ENCODE data around the gene AMDHD1. TPM values are rescaled to one million over a fixed set of nuclear protein-coding genes. Genes with fewer than 3 reads are reported as not detected.

AMDHD1 gene
- total RNA-seq, 1 donor: not detected

DNA sequence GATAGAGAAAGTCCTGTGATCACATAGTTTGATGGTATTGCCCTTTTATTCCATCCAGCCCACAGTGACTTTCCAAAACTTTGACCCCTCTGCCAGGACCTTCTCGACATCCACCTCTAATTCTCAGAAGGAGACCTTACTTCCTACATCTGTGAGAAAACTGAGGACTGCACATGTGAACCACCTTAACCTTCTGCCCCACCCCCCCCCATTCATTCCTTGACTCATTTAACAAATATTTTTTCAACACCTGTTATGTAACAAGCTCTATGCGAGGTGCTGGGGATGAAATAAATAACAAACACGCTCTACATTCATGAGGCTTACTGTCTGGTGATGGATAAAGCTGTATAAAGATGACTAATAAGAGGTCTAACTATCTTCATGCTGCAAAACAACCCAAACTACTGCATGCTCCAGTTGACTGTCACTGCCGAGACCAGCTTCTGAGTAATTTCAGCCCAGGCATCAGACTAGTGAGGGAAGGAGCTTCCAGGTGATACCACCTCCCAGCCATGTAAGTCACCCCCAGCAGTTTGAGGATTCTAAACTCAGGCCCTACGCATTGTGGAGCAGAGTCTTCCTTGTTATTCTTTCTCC lies 54.9 kb downstream of the AMDHD1 start:
- TF ChIP-seq, protein P1, sequence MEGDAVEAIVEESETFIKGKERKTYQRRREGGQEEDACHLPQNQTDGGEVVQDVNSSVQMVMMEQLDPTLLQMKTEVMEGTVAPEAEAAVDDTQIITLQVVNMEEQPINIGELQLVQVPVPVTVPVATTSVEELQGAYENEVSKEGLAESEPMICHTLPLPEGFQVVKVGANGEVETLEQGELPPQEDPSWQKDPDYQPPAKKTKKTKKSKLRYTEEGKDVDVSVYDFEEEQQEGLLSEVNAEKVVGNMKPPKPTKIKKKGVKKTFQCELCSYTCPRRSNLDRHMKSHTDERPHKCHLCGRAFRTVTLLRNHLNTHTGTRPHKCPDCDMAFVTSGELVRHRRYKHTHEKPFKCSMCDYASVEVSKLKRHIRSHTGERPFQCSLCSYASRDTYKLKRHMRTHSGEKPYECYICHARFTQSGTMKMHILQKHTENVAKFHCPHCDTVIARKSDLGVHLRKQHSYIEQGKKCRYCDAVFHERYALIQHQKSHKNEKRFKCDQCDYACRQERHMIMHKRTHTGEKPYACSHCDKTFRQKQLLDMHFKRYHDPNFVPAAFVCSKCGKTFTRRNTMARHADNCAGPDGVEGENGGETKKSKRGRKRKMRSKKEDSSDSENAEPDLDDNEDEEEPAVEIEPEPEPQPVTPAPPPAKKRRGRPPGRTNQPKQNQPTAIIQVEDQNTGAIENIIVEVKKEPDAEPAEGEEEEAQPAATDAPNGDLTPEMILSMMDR (IDR thresholded peaks at IDR 0.05; ENCODE audit: insufficient read depth, low read depth, low read length): no peak
- DNase-seq (ENCODE audit: low read depth): no peak
- no peak overlapping the region for H3K4me3 ChIP-seq (ENCODE audit: low read depth, low read length)

DNA sequence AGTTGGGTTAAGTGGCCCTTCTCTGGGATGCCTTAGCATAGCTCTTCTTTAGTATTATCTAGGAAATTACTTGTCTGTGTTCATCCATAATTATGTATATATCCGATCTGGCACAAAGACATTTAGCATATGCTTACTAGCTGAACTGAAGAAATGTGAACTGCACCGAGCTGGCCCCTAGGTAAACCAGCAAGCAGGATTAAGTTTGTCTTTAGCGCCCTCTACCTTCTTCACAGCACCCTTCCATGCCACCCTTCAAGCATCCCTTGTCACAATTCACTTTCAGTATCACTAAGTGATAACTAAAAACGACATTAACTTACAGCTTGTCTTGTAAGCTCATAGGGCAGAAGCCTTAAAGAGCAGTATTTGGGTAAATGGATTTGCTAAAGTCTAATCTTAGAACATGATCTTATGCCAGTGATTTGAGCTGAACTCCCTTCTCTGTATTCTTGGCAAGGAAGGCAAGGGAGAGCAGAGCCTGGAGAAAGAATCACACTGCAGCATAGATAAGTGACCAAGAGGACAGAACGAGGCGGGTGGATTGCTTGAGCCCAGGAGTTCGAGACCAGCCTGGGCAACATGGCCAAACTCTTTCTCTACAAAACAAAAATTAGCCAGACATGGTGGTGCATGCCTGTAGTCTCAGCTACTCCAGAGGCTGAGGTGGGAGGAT lies 55.6 kb downstream of the AMDHD1 start:
- peak; percentile 68 for DNase-seq (ENCODE audit: low read depth)
- TF ChIP-seq, protein P1 (IDR thresholded peaks at IDR 0.05; ENCODE audit: insufficient read depth, low read depth, low read length): peak; percentile 75
- H3K4me3 ChIP-seq (ENCODE audit: low read depth, low read length): no peak overlapping the region

DNA sequence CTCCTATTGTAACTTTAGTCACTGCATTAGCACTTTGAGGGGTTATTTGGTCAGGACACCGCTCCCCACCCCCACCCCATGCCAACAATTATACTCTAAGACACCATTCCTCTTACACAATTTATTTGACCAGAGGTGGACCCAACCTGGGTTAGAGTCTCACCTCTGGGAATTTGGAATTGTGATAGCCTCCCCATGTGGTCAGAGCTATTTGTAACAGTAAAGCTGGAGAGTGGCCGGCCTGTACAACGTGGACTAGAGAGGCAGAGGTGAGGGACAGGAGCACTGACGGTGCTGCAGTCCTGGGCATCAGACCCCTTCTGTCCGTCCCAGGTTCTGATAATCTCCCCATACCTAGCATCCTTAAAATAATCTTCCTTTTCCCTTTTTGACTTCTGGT lies 56.4 kb downstream of the AMDHD1 start:
- no peak overlapping the region for H3K4me3 ChIP-seq (ENCODE audit: low read depth, low read length)
- no peak for DNase-seq (ENCODE audit: low read depth)
- TF ChIP-seq, protein P1 (IDR thresholded peaks at IDR 0.05; ENCODE audit: insufficient read depth, low read depth, low read length): no peak

DNA sequence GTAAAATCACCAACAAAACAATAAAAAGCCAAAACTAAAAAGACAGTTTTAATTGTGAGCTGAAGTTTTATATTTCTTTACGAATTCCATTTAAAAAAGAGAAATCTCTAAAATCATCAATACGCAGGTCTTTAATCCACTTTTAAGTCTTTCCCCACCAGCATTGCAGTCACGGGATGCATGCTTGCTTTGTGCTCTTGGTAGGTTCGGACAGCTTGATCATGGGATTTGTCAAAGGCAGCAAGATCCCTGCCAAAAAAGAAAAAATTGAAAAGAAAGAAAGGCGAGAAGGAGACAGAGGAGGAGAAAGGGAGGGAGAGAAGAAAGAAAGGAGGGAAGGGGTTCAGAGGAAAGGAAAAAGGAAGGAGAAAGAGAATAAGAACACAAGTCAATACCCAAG lies 57.7 kb downstream of the AMDHD1 start:
- no peak for DNase-seq (ENCODE audit: low read depth)
- no peak overlapping the region for H3K4me3 ChIP-seq (ENCODE audit: low read depth, low read length)
- TF ChIP-seq, protein P1 (IDR thresholded peaks at IDR 0.05; ENCODE audit: insufficient read depth, low read depth, low read length): no peak

DNA sequence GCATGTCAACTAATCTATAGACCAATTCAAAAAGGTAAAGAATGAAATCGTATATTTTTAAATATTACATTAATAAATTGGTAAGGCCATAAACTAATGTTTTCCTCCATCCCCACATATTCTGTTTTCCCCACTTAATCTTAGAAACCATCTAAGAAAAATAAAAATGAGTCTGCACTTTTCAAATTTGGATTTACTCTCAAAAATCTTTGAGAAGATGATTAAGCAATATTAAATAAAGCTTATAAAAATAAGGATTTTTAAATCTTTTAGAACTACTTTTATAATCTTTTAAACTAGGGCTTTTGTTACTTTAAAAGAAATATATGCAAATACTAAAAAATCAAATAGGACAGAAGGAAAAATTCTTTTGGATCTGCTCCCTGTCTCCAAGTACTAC lies 63.6 kb downstream of the AMDHD1 start:
- no peak overlapping the region for H3K4me3 ChIP-seq (ENCODE audit: low read depth, low read length)
- TF ChIP-seq, protein P1 (IDR thresholded peaks at IDR 0.05; ENCODE audit: insufficient read depth, low read depth, low read length): no peak
- DNase-seq (ENCODE audit: low read depth): no peak

DNA sequence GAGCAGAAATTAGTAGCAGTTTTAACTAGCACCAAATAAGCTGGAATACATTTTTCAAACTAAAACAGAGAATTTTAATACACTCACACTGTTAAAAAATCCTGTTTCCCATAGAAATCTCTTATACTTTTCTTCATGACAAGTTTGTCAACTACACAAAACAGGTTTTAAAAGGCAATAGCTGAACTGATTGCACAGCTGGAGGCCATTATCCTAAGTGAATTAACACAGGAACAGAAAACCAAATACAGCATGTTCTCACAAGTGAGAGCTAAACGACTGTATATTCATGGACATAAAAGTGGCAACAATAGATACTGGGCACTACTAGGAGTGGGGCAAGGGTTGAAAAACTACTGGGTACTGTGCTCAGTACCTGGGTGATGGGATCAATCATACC lies 64.6 kb downstream of the AMDHD1 start:
- no peak overlapping the region for H3K4me3 ChIP-seq (ENCODE audit: low read depth, low read length)
- DNase-seq (ENCODE audit: low read depth): no peak
- TF ChIP-seq, protein P1 (IDR thresholded peaks at IDR 0.05; ENCODE audit: insufficient read depth, low read depth, low read length): no peak
